Heart left ventricle (tissue), 13 donors: Measurements from ENCODE around the gene ATP11C.

ENCODE experiments used
- POLR2A ChIP-seq, 2 donors: fragments of 450-650 bp; IDR thresholded peaks; one replicate each; pipeline ENCODE4 v1.6.1; 2017; ENCODE audit warnings: antibody characterized with exemption in 2 of 2, mild to moderate bottlenecking in 2 of 2, moderate library complexity in 2 of 2
- TF ChIP-seq, protein P1 (sequence below), 12 donors: fragments of 200-600 bp; sonication (generic) in 4 of 12; IDR thresholded peaks; one replicate each; pipeline versions ENCODE4 v1.5.0 to v1.8.0; 2018 to 2022; ENCODE audit warnings: antibody characterized with exemption in 12 of 12, mild to moderate bottlenecking in 5 of 12
- donor health status: ischemic (EF 13 %, LVEDD 7.1; RV severe dilation, severe dysfunction).
- donor health status: DM: no; HTN: yes; CAD: no.
- donor health status: DM: no; HTN: no; CAD: no.
- donor health status: ischemic (EF 25% LVEDD 6.9; RV normal size, moderate dysfunction).
- donor health status: ischemic (EF 25% LVEDD 5.7; RV mildly dilated, moderate dysfunction).
- donor health status: ischemic (EF 35%, LVEDD 5.7; RV mildly dilated, moderate dysfunction).
- donor health status: nonischemic (EF 11% LVEDD 7.7; RV severe dilation, severe dysfunction).
- donor health status: DM: yes; HTN: yes; CAD: no.
- donor health status: PGD.
- donor health status: ischemic (EF 29% LVEDD 5.4; RV normal size, mild dysfunction).
- donor health status: nonischemic (EF 23%, LVEDD 6.1; RV moderate dilation, normal function).

DNA sequence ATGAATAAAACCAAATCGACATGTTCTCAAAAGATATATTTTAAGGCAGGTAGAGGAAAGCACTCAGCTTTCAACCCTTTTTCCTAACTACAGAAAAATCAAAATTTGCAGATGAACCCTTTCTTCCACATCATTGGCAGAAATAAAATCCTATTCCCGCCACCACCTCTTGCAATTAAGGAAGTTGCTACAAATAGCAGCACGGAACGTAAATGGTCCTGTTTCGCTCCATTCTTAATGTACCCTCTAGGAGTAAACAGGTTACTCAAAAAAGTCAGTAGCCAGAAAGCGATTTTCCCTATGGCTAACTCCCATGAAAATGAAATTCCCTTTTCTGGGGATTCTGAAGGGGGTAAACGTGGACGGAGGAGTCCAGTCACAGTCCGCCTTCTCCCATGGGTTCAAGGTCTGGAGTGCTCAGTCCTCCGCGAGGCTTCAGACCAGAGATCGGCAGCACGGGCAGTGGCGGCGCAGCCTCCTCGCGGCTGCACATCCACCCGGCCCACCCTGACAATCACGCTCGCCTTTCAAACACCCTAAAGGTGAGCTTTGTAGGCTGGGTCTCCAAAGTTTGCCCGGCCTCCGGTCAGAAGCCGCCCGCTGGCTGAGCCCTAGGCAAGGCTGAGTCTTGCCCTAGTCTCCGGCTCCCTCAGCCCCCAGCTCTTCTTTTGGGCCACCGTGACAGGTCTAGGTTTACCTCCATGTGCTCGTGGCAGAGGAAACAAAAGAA lies 1.8 kb downstream of the ATP11C start:
- TF ChIP-seq POLR2A (IDR thresholded peaks at IDR 0.05) = no peak
- TF ChIP-seq, protein P1, sequence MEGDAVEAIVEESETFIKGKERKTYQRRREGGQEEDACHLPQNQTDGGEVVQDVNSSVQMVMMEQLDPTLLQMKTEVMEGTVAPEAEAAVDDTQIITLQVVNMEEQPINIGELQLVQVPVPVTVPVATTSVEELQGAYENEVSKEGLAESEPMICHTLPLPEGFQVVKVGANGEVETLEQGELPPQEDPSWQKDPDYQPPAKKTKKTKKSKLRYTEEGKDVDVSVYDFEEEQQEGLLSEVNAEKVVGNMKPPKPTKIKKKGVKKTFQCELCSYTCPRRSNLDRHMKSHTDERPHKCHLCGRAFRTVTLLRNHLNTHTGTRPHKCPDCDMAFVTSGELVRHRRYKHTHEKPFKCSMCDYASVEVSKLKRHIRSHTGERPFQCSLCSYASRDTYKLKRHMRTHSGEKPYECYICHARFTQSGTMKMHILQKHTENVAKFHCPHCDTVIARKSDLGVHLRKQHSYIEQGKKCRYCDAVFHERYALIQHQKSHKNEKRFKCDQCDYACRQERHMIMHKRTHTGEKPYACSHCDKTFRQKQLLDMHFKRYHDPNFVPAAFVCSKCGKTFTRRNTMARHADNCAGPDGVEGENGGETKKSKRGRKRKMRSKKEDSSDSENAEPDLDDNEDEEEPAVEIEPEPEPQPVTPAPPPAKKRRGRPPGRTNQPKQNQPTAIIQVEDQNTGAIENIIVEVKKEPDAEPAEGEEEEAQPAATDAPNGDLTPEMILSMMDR (IDR thresholded peaks at IDR 0.05) = no peak
